ENCODE measurements around the gene PRAMEF8.
"Not testable (repeated sequence)": the region's sequence is repeated elsewhere in the genome, so short reads cannot be mapped to it uniquely, and the experiment has no call there.

Gene PRAMEF8

GRCh38 chr1:13246554-13246871, 38.4 kb downstream of the PRAMEF8 start:
- not testable (repeated sequence) for H3K9me3 ChIP-seq (ENCODE audit: control insufficient read depth, low read length); H3K4me1 ChIP-seq (ENCODE audit: control insufficient read depth, insufficient read depth, low read length); H3K27me3 ChIP-seq (replicated peaks; ENCODE audit: control insufficient read depth, insufficient read depth, low read length); H3K9ac ChIP-seq (ENCODE audit: low read length); H3K36me3 ChIP-seq (ENCODE audit: control insufficient read depth, insufficient read depth, low read length, severe bottlenecking); H3K4me3 ChIP-seq (ENCODE audit: low read length); DNase-seq (ENCODE audit: low read depth)

DNA sequence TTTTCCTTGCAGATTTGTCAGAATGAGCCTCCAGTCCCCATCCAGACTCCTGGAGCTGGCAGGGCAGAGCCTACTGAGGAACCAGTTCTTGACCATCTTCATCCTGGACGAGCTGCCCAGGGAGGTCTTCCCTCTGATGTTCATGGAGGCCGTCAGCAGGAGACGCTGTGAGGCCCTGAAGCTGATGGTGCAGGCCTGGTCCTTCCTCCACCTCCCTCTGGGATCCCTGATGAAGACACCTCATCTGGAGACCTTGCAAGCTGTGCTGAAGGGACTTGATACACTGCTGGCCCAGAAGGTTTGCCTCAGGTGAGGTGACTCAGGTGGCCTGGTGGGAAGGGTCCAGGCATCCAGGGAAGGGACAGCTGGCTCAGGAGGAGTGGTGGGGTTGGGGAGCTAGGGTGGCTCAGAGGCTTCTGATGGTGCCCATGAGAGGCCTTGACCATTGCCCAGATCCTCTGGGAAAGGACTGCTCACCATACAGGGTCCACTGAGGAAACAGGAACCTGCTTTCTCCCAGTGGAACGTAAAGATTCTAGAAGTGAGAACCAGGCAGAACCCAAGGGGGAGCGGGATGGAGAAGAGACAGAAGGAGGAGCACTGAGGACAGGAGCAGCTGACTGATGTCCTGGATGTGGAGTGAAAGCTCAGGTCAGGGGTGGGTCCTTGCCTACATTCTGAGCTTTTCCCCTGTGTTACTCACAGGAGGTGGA, 38.9 kb downstream of the PRAMEF8 start:
- not testable (repeated sequence) for H3K9ac ChIP-seq (ENCODE audit: low read length); H3K36me3 ChIP-seq (ENCODE audit: control insufficient read depth, insufficient read depth, low read length, severe bottlenecking); H3K9me3 ChIP-seq (ENCODE audit: control insufficient read depth, low read length); DNase-seq (ENCODE audit: low read depth); H3K4me3 ChIP-seq (ENCODE audit: low read length); H3K4me1 ChIP-seq (ENCODE audit: control insufficient read depth, insufficient read depth, low read length); H3K27me3 ChIP-seq (replicated peaks; ENCODE audit: control insufficient read depth, insufficient read depth, low read length)

DNA sequence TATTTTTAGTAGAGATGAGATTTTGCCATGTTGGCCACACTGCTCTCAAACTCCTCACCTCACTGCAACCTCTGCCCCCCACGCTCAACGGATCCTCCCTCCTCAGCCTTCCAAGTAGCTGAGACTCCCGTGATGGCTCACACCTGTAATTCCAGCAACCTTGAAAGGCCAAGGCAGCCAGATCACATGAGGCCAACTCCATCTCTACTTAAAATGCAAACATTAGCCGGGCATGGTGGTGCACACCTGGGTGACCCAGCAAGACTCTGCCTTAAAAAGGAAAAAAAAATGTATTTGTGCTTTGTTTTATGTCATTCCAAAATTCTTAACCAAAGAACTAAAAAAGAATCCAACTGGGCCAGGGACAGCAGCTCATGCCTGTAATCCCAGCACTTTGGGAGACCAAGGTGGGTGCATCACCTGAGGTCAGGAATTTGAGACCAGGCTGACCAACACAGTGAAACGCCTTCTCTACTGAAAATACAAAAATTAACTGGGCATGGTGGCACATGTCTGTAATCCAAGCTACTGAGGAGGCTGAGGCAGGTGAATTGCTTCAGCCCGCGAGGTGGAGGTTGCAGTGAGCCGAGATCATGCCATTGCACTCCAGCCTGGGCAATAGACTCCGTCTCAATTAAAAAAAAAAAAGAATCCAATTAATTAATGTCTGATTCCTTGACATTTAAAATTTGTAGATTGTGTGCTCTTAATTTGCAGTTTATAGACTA, 41.2 kb downstream of the PRAMEF8 start:
- not testable (repeated sequence) for H3K4me3 ChIP-seq (ENCODE audit: low read length); H3K4me1 ChIP-seq (ENCODE audit: control insufficient read depth, insufficient read depth, low read length); H3K9me3 ChIP-seq (ENCODE audit: control insufficient read depth, low read length); DNase-seq (ENCODE audit: low read depth); H3K9ac ChIP-seq (ENCODE audit: low read length); H3K27me3 ChIP-seq (replicated peaks; ENCODE audit: control insufficient read depth, insufficient read depth, low read length); H3K36me3 ChIP-seq (ENCODE audit: control insufficient read depth, insufficient read depth, low read length, severe bottlenecking)

GRCh38 chr1:13239633-13240032, 45.3 kb downstream of the PRAMEF8 start:
- not testable (repeated sequence) for H3K9ac ChIP-seq (ENCODE audit: low read length); H3K27me3 ChIP-seq (replicated peaks; ENCODE audit: control insufficient read depth, insufficient read depth, low read length); H3K36me3 ChIP-seq (ENCODE audit: control insufficient read depth, insufficient read depth, low read length, severe bottlenecking); H3K9me3 ChIP-seq (ENCODE audit: control insufficient read depth, low read length); H3K4me1 ChIP-seq (ENCODE audit: control insufficient read depth, insufficient read depth, low read length); H3K4me3 ChIP-seq (ENCODE audit: low read length); DNase-seq (ENCODE audit: low read depth)

DNA sequence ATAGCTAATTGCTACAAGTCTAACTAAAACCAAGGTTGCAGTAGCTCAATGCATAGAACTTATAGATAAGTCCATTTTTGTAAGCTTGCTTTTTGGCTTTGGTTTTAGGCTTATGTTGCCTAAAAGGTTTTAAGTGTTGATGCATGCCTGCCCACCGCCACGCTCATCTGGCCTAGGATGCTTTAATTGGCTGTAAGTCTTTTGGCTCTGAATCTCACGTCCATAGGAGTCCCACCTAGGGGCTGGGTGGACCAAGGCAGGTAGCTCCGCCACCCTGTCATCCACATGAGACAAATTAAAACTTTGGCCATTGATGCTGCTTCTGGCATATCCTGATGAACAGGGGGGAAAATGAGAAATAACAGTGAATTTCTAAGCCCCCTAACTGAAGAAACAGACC, 47.4 kb downstream of the PRAMEF8 start:
- not testable (repeated sequence) for H3K9ac ChIP-seq (ENCODE audit: low read length); H3K27me3 ChIP-seq (replicated peaks; ENCODE audit: control insufficient read depth, insufficient read depth, low read length); DNase-seq (ENCODE audit: low read depth)

GRCh38 chr1:13234057-13234456, 50.9 kb downstream of the PRAMEF8 start:
- DNase-seq (ENCODE audit: low read depth); H3K9ac ChIP-seq (ENCODE audit: low read length); H3K9me3 ChIP-seq (ENCODE audit: control insufficient read depth, low read length); H3K27me3 ChIP-seq (replicated peaks; ENCODE audit: control insufficient read depth, insufficient read depth, low read length); H3K4me3 ChIP-seq (ENCODE audit: low read length); H3K36me3 ChIP-seq (ENCODE audit: control insufficient read depth, insufficient read depth, low read length, severe bottlenecking); H3K4me1 ChIP-seq (ENCODE audit: control insufficient read depth, insufficient read depth, low read length): not testable (repeated sequence)

More for the DNA sequence above, 47.4 kb downstream of the PRAMEF8 start:
- H3K4me1 ChIP-seq (ENCODE audit: control insufficient read depth, insufficient read depth, low read length); H3K9me3 ChIP-seq (ENCODE audit: control insufficient read depth, low read length); H3K36me3 ChIP-seq (ENCODE audit: control insufficient read depth, insufficient read depth, low read length, severe bottlenecking); H3K4me3 ChIP-seq (ENCODE audit: low read length): not testable (repeated sequence)

GRCh38 chr1:13232056-13232455, 52.9 kb downstream of the PRAMEF8 start:
- H3K9me3 ChIP-seq (ENCODE audit: control insufficient read depth, low read length); H3K9ac ChIP-seq (ENCODE audit: low read length); H3K36me3 ChIP-seq (ENCODE audit: control insufficient read depth, insufficient read depth, low read length, severe bottlenecking); DNase-seq (ENCODE audit: low read depth); H3K27me3 ChIP-seq (replicated peaks; ENCODE audit: control insufficient read depth, insufficient read depth, low read length); H3K4me3 ChIP-seq (ENCODE audit: low read length); H3K4me1 ChIP-seq (ENCODE audit: control insufficient read depth, insufficient read depth, low read length): not testable (repeated sequence)
